ENCODE measurements around the gene NFIC.

NFIC gene

DNA sequence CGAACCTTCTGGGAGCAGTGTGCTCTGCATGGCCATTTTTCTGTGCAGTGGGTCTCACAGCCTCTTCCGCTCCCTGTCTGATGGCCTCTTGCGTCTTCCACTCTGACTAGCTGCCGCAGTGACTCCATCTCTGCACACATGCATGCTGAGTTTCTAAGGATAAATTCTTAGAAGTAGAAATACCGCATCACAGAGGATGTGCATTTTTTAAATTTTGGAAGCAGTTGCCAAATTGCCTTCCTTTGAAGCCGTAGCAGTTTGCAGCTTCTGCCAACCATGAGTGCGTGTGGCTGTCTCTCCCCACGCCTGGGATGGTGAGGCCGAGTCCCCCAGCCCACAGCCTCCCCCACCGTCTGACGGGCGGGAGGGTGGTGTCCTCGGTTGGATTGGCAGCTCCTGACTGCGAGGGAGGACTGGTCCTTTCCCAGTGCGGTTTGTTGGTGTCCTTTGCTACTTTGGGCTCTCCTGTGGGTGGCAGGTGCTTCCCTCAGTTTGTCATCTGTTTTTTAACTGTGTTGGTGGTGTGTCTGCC is 149.6 kb downstream of the NFIC start:
- no peak for DNase-seq

DNA sequence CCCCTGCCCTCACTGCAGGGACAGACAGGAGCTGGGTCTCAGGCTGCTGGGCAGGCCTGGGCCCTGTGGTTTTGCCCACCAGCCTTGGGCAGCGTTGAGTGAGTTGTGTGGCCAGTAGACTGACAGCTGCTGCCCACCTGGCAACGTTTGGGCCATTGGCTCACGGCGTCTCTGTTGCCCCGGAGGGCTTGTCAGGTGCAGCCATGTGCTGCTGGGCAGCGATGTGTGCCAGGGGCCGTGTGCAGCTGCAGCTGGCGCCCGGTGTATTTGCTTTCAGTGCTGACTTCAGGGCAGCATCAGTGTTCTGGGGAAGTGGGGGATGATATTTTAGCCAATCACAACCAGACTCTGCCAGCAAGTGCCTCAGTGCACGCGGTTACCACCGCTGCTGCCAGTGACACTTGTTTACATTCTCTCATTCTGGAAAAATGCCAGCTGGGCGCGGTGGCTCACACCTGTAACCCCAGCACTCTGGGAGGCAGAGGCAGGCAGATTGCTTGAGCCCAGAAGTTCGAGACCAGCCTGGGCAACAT is 150.4 kb downstream of the NFIC start:
- DNase-seq, result no peak

DNA sequence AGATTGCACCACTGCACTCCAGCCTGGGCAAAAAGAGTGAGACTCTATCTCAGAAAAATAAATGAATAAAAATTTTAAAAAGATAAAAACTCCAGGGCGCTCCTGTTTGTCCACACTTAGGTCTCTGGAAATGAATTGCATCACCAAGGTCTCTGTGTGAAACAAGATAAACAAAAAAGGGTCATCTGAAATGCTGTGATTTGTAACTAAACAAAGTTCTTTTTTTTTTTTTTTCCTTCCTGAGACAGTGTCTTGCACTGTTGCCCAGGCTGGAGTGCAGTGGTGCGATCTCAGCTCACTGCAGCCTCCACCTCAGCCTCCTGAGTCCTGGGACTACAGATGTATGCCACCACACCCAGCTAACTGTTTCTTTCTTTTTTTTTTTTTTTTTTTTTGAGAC is 151.3 kb downstream of the NFIC start:
- no peak for DNase-seq

DNA sequence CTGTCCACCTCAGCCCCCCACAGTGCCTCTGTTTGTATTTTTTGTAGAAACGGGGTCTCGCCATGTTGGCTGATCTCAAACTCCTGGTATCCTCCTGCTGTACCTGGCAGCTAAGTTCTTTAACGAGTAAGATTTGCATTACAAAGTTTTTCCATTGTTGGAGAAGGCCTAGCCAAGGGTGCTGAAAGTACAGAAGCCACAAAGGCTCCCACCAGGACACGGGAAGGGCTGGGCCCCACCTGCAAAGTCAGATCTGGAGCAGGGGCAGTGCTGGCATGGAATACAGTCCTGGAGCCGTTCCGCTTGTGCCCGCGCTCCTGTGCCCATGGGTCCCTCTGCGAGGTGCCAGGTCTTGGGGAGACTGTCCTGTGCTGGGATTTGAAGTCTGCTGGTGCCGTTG is 151.9 kb downstream of the NFIC start:
- no peak for DNase-seq

DNA sequence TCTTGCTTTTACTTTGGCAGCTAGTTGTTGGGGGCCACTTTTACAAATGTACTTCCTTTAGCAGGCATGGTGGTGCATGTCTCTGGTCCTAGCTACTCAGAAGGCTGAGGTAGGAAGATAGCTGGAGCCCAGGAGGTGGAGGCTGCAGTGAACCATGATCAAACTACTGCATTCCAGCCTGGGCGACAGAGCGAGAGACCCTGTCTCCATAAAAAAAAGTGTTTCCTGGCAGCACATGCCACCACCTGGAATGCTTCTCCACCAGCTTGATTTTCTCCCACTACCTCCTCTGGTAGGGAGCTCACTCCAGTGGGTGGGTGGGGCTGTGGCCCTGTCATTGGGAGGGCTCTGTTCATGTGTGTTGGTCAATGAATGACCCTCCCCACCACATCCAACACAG is 152.3 kb downstream of the NFIC start:
- DNase-seq, result no peak
